Large intestine (tissue), 1 donor: Measurements from ENCODE around the gene PPP2R5D. TPM values are rescaled to one million over a fixed set of nuclear protein-coding genes. Genes with fewer than 3 reads are reported as not detected.

Experiments
- polyA plus RNA-seq: library from polyadenylated mRNA; unstranded; fragments of 120-200 nt; gene quantifications from one replicate; pipeline ENCODE4 v1.2.1, GENCODE V29; 2013

The PPP2R5D gene
- polyA plus RNA-seq, 1 donor = 62.0 TPM

Other genes with a start within 250 kb of the PPP2R5D start
- 23.6 TPM for gene TBCC, start 238.5 kb upstream of the PPP2R5D start, polyA plus RNA-seq
- 13.0 TPM for gene BICRAL, start 202.5 kb upstream of the PPP2R5D start, polyA plus RNA-seq
- gene RPL7L1, start 105.0 kb upstream of the PPP2R5D start, polyA plus RNA-seq = 90.6 TPM
- gene PTCRA, start 68.5 kb upstream of the PPP2R5D start, polyA plus RNA-seq = 0.15 TPM
- gene CNPY3, start 55.1 kb upstream of the PPP2R5D start, polyA plus RNA-seq = 53.0 TPM
- 0.54 TPM for gene GNMT, start 23.8 kb upstream of the PPP2R5D start, polyA plus RNA-seq
- 35.7 TPM for gene PEX6, start 5.4 kb upstream of the PPP2R5D start, polyA plus RNA-seq
- gene MEA1, start 29.4 kb downstream of the PPP2R5D start, polyA plus RNA-seq = 73.8 TPM
- 91.8 TPM for gene KLHDC3, start 29.7 kb downstream of the PPP2R5D start, polyA plus RNA-seq
- gene RRP36, start 37.1 kb downstream of the PPP2R5D start, polyA plus RNA-seq = 52.1 TPM
- 40.7 TPM for gene CUL7, start 69.3 kb downstream of the PPP2R5D start, polyA plus RNA-seq
- gene MRPL2, start 74.9 kb downstream of the PPP2R5D start, polyA plus RNA-seq = 56.1 TPM
- gene KLC4, start 75.1 kb downstream of the PPP2R5D start, polyA plus RNA-seq = 170 TPM
- gene PTK7, start 91.7 kb downstream of the PPP2R5D start, polyA plus RNA-seq = 35.7 TPM
- 30.1 TPM for gene SRF, start 186.7 kb downstream of the PPP2R5D start, polyA plus RNA-seq
- 42.5 TPM for gene CUL9, start 197.6 kb downstream of the PPP2R5D start, polyA plus RNA-seq
- 152 TPM for gene DNPH1, start 244.9 kb downstream of the PPP2R5D start, polyA plus RNA-seq